Tibial artery (tissue), 4 donors: ENCODE results near the gene MDM2.
"Not testable (repeated sequence)": the region's sequence is repeated elsewhere in the genome, so short reads cannot be mapped to it uniquely, and the experiment has no call there.

Source experiments
- DNase-seq, 2 donors: peaks; one replicate each; pipeline ENCODE4 v3.0.0-alpha.2; 2019
- H3K27ac ChIP-seq, 2 donors: fragments of 200-600 bp; sonication (generic) in 1 of 2; 1 replicate in 1 of 2; 2 replicates in 1 of 2; pipeline ENCODE4 v1.5.1; 2018 to 2019; ENCODE audit warnings: mild to moderate bottlenecking in 1 of 2
- H3K27me3 ChIP-seq, 2 donors: fragments of 200-600 bp; sonication (generic) in 1 of 2; one replicate each; pipeline versions ENCODE4 v1.5.1 to v1.6.0; 2016 to 2019
- H3K36me3 ChIP-seq, 3 donors: fragments of 200-600 bp; sonication (generic) in 2 of 3; one replicate each; pipeline ENCODE4 v1.5.1; 2016 to 2019; ENCODE audit warnings: mild to moderate bottlenecking in 2 of 3
- H3K4me1 ChIP-seq, 4 donors: fragments of 200-600 bp; sonication (generic) in 2 of 4; 1 replicate in 3 of 4; 2 replicates in 1 of 4; pipeline ENCODE4 v1.5.1; 2016 to 2019
- H3K4me3 ChIP-seq, 2 donors: fragments of 200-600 bp; sonication (generic) in 1 of 2; 1 replicate in 1 of 2; 2 replicates in 1 of 2; pipeline ENCODE4 v1.5.1; 2018 to 2019; ENCODE audit warnings: mild to moderate bottlenecking in 2 of 2
- H3K9me3 ChIP-seq, 3 donors: fragments of 200-600 bp; sonication (generic) in 1 of 3; one replicate each; pipeline ENCODE4 v1.5.1; 2016 to 2019
- CTCF ChIP-seq, 2 experiments: fragments of 200-600 bp in 1 of 2; fragments of 450-650 bp in 1 of 2; IDR thresholded peaks; one replicate each; pipeline ENCODE4 v1.5.1; 2017 to 2019; ENCODE audit warnings: antibody characterized with exemption in 2 of 2, mild to moderate bottlenecking in 1 of 2, moderate library complexity in 1 of 2
- intact Hi-C: fragments of 100-400 bp; cut with DNase I; formaldehyde crosslinking; loops from one replicate; pipeline ENCODE4 v1.15.0; 2023; ENCODE audit warnings: low total_unique reads

Gene MDM2

DNA sequence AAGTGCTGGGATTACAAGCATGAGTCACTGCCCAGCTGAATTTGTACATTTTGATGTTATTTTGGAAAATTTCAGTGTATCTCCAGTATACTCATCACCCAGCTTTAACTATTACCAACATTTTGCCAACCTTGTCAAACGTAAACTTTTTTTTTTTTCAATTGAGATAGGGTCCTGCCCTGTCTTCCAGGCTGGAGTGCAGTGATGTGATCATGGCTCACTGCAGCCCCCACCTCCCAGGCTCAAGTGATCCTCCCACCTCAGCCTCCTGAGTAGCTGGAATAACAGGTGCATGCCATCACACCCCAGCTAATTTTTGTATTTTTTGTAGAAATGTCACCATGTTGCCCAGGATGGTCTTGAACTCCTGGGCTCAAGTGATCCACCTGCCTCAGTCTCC, 29.2 kb downstream of the MDM2 start:
- Histone ChIP-seq H3K4me1 (no peaks in the 10 kb centered on the region), H3K36me3 (peaks cover 72 to 91% (median 74%) of the 10 kb centered on the region in 3 donors), H3K27me3 (no peaks in the 10 kb centered on the region), H3K27ac (no peak overlapping the region), H3K9me3 (no peaks in the 10 kb centered on the region), H3K4me3 (no peak overlapping the region)
- DNase-seq = no peak
- intact Hi-C loops = no loop called here
- TF ChIP-seq CTCF (IDR thresholded peaks at IDR 0.05) = no peak

DNA sequence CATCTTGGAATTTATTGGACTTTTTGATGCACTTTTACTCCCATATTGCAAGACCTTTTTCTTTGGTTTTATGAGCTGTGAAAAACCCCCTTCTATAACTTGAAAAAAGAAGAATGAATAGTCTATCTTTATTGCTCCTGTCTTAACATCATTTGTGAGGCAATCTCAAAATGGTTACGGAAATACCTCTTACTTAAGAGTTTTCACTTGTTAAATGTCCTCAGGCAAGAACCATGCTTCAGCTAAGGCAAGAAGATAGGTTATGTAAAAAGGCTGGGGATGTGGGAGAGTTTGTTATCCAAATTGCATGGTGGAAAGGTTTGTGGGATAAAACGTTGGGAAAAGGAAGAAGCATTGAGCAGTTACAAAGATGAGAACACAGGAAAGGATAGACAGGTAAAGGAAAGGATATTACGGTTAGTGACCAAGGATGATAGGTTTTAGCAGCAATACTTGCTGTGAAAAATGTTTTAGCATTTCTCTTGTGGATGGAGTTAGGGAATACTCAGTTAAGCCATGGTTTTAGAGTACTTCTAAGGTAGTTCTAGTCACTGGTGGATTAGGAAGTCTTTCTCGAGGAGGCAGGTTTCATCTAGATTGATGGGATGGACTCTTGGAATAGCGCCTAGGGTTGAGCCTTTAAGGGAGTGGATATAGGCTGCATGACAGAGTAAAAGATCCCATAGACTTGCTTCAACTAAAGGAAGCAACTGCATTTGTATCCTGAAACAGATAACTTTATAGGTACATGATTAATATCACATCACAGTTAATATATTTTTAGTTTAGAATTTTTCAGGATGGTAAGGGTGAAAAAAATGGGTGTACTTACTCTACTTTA, 30.3 kb downstream of the MDM2 start:
- H3K27ac ChIP-seq = no peak overlapping the region
- no peak for TF ChIP-seq CTCF (IDR thresholded peaks at IDR 0.05)
- intact Hi-C loops = no loop called here
- H3K4me1 ChIP-seq = no peaks in the 10 kb centered on the region
- peaks cover 74 to 89% (median 74%) of the 10 kb centered on the region in 3 donors for H3K36me3 ChIP-seq
- no peak for DNase-seq
- no peaks in the 10 kb centered on the region for H3K9me3 ChIP-seq
- no peaks in the 10 kb centered on the region for H3K27me3 ChIP-seq
- no peak overlapping the region for H3K4me3 ChIP-seq

GRCh38 chr12:68839183-68840147, 31.5 kb downstream of the MDM2 start:
- H3K36me3 ChIP-seq = peaks cover 64 to 80% (median 67%) of the 10 kb centered on the region in 3 donors
- H3K27me3 ChIP-seq = no peaks in the 10 kb centered on the region
- DNase-seq = no peak
- H3K9me3 ChIP-seq = no peaks in the 10 kb centered on the region
- no peak overlapping the region for H3K4me3 ChIP-seq
- intact Hi-C loops = no loop called here
- H3K27ac ChIP-seq = no peak overlapping the region
- H3K4me1 ChIP-seq = no peaks in the 10 kb centered on the region
- TF ChIP-seq CTCF (IDR thresholded peaks at IDR 0.05) = no peak

- peaks cover 59 to 79% (median 71%) of the 10 kb centered on the region in 3 donors for H3K36me3 ChIP-seq
- H3K4me1 ChIP-seq, H3K9me3 ChIP-seq, DNase-seq, H3K27me3 ChIP-seq, H3K27ac ChIP-seq, intact Hi-C loops, H3K4me3 ChIP-seq: not testable (repeated sequence)
These were observed 33.2 kb downstream of the MDM2 start for GRCh38 chr12:68841175-68841574.

GRCh38 chr12:68841717-68842116, 33.7 kb downstream of the MDM2 start:
- peaks cover 54 to 73% (median 72%) of the 10 kb centered on the region in 3 donors for H3K36me3 ChIP-seq
- no peak for DNase-seq
- no peaks in the 10 kb centered on the region for H3K27me3 ChIP-seq
- TF ChIP-seq CTCF (IDR thresholded peaks at IDR 0.05) = no peak
- no peak overlapping the region for H3K4me3 ChIP-seq
- no peaks in the 10 kb centered on the region for H3K9me3 ChIP-seq
- H3K4me1 ChIP-seq = no peaks in the 10 kb centered on the region
- intact Hi-C loops = no loop called here
- no peak overlapping the region for H3K27ac ChIP-seq

GRCh38 chr12:68842123-68842522, 34.1 kb downstream of the MDM2 start:
- no peak overlapping the region for H3K4me3 ChIP-seq
- no peaks in the 10 kb centered on the region for H3K9me3 ChIP-seq
- DNase-seq = no peak
- no peaks in the 10 kb centered on the region for H3K27me3 ChIP-seq
- intact Hi-C loops = no loop called here
- peaks cover 50 to 70% (median 69%) of the 10 kb centered on the region in 3 donors for H3K36me3 ChIP-seq
- TF ChIP-seq CTCF (IDR thresholded peaks at IDR 0.05) = no peak
- H3K4me1 ChIP-seq = no peaks in the 10 kb centered on the region
- H3K27ac ChIP-seq = no peak overlapping the region
